ENCODE data around the gene MYO18B. TPM values are rescaled to one million over a fixed set of nuclear protein-coding genes. Genes with fewer than 3 reads are reported as not detected.

MYO18B gene
- total RNA-seq, 2 experiments from 2014 or later = 0.11 to 0.22 TPM

- H3K4me1 Mint-ChIP-seq (ENCODE audit: low read depth) = no peaks in the 10 kb centered on the region
- no peak for TF ChIP-seq CTCF (IDR thresholded peaks at IDR 0.05)
- POLR2A ChIA-PET = no interaction called here
- Histone ChIP-seq H3K27ac (ENCODE audit: low read depth in 1 of 2, low read length in 2 of 2) (no peak overlapping the region), H3K27me3 (ENCODE audit: control insufficient read depth in 1 of 2, insufficient read depth in 2 of 2, low read length in 2 of 2) (peaks cover 5 to 12% of the 10 kb centered on the region in 2 experiments), H3K36me3 (ENCODE audit: insufficient read depth, low read length) (no peaks in the 10 kb centered on the region), H3K4me1 (ENCODE audit: insufficient read depth, low read length) (no peaks in the 10 kb centered on the region), H3K9me3 (ENCODE audit: control insufficient read depth in 1 of 2, insufficient read depth in 1 of 2, low read length in 2 of 2) (peaks cover 5 to 7% of the 10 kb centered on the region in 2 experiments), H3K4me3 (ENCODE audit: low read length) (no peak overlapping the region)
- H3K27ac Mint-ChIP-seq = no peak overlapping the region
- H3K27me3 Mint-ChIP-seq = peaks cover 29% of the 10 kb centered on the region
- no peak for ATAC-seq (ENCODE audit: poor library complexity)
- DNase-seq = no peak
- H3K36me3 Mint-ChIP-seq (ENCODE audit: low read depth) = no peaks in the 10 kb centered on the region
- intact Hi-C loops (cut with DNase I, micrococcal nuclease) = no loop called here
- H3K9me3 Mint-ChIP-seq = peaks cover 12% of the 10 kb centered on the region
- CTCF ChIA-PET = no interaction called here
- no peak overlapping the region for H3K4me3 Mint-ChIP-seq
These were observed 196.2 kb downstream of the MYO18B start for GRCh38 chr22:25938151-25938550.

- Histone ChIP-seq H3K36me3 (ENCODE audit: insufficient read depth, low read length) (no peaks in the 10 kb centered on the region), H3K27me3 (ENCODE audit: control insufficient read depth in 1 of 2, insufficient read depth in 2 of 2, low read length in 2 of 2) (peaks cover 5 to 12% of the 10 kb centered on the region in 2 experiments), H3K4me3 (ENCODE audit: low read length) (no peak overlapping the region), H3K27ac (ENCODE audit: low read depth in 1 of 2, low read length in 2 of 2) (no peak overlapping the region), H3K4me1 (ENCODE audit: insufficient read depth, low read length) (no peaks in the 10 kb centered on the region), H3K9me3 (ENCODE audit: control insufficient read depth in 1 of 2, insufficient read depth in 1 of 2, low read length in 2 of 2) (peaks cover 0 to 14% of the 10 kb centered on the region in 2 experiments)
- Mint-ChIP-seq H3K36me3 (ENCODE audit: low read depth) (no peaks in the 10 kb centered on the region), H3K27ac (no peak overlapping the region), H3K4me1 (ENCODE audit: low read depth) (no peaks in the 10 kb centered on the region), H3K4me3 (no peak overlapping the region), H3K9me3 (peaks cover 9% of the 10 kb centered on the region), H3K27me3 (peaks cover 26% of the 10 kb centered on the region)
- ChIA-PET CTCF (no interaction called here), POLR2A (no interaction called here)
- no peak for ATAC-seq (ENCODE audit: poor library complexity)
- no peak for DNase-seq
- TF ChIP-seq CTCF (IDR thresholded peaks at IDR 0.05) = no peak
- intact Hi-C loops (cut with DNase I, micrococcal nuclease) = no loop called here
These were observed 197.4 kb downstream of the MYO18B start for GRCh38 chr22:25939384-25939783.

- Histone ChIP-seq H3K27me3 (ENCODE audit: control insufficient read depth in 1 of 2, insufficient read depth in 2 of 2, low read length in 2 of 2) (peaks cover 4 to 5% of the 10 kb centered on the region in 2 experiments), H3K9me3 (ENCODE audit: control insufficient read depth in 1 of 2, insufficient read depth in 1 of 2, low read length in 2 of 2) (peaks cover 0 to 14% of the 10 kb centered on the region in 2 experiments), H3K27ac (ENCODE audit: low read depth in 1 of 2, low read length in 2 of 2) (no peak overlapping the region), H3K4me3 (ENCODE audit: low read length) (no peak overlapping the region), H3K4me1 (ENCODE audit: insufficient read depth, low read length) (no peaks in the 10 kb centered on the region), H3K36me3 (ENCODE audit: insufficient read depth, low read length) (no peaks in the 10 kb centered on the region)
- TF ChIP-seq CTCF (IDR thresholded peaks at IDR 0.05) = no peak
- Mint-ChIP-seq H3K27ac (no peak overlapping the region), H3K9me3 (peaks cover 9% of the 10 kb centered on the region), H3K27me3 (peaks cover 20% of the 10 kb centered on the region), H3K36me3 (ENCODE audit: low read depth) (no peaks in the 10 kb centered on the region), H3K4me3 (no peak overlapping the region), H3K4me1 (ENCODE audit: low read depth) (no peaks in the 10 kb centered on the region)
- intact Hi-C loops (cut with DNase I, micrococcal nuclease) = no loop called here
- CTCF ChIA-PET = no interaction called here
- POLR2A ChIA-PET = interaction anchor here (0.6 kb wide), 1 partner anchor 1199 kb away, joined by 3 read pairs; no protein-coding TSS in a partner anchor
- DNase-seq (no peak), ATAC-seq (ENCODE audit: poor library complexity) (no peak)
These were observed 198.5 kb downstream of the MYO18B start for GRCh38 chr22:25940479-25940878.

Measured in CD4-positive, alpha-beta T cell (primary cell).